Measurements from ENCODE around the gene NADSYN1. TPM values are rescaled to one million over a fixed set of nuclear protein-coding genes. Genes with fewer than 3 reads are reported as not detected.

Gene NADSYN1
- total RNA-seq, 3 donors from 2014 or later (not counting 1 experiment from before 2014, with no cell fraction given): 134 to 156 (median 150) TPM

DNA sequence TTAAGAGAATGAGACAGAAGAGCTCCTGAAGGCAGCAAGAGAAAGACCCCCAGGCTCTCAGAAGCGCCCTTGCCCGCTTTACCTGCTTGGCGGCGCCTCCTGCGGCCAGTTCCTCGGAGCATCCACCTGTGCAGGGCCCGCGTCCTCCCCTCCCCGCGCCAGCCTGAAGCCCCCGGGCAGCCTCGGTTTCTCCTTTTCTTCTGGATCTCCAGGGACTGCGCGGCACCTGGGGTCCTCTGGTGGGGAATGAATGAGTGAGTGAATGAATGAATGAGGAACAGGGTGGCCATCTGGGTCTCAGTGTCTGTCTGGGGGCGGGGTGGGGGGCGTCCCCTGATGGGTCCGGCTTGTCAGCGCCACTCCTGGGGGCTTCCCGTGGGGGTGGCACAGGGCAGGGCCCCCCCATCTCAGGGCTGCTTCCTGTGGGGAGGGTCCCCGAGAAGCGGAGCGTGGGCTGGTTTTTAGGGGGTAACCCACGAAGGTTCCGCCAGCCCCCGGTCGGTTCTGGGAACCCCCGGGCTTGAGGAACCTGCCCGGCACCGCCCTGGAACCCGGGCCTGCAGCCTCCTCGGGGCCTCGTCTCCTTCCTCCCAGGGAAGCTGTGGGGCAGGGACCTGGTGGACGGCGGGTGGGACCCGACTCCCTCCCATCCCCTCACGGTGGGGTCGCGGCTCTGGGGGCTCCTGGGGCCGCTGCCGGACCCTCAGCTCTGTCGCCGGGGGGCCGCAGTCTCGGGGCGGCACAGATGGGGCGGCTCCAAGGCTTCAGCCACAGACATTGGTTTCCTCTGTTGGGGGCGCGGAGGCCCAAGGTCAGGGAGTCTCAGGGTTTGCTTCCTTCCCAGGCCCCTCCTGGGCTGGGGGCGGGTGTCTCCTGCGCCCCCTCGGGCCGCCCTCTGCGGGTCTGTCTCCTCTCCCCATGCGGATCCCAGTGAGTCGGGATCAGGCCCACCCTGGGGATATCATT, 65.8 kb downstream of the NADSYN1 start:
- peaks cover 2 to 4% of the 10 kb centered on the region in 2 donors for H3K9me3 Mint-ChIP-seq
- intact Hi-C loops (cut with micrococcal nuclease): no loop called here
- DNase-seq: no peak
- H3K27me3 Mint-ChIP-seq (ENCODE audit: low read depth in 2 of 2): no peaks in the 10 kb centered on the region
- no peaks in the 10 kb centered on the region for H3K36me3 ChIP-seq (ENCODE audit: control insufficient read depth, insufficient read depth, low read length)
- H3K27ac Mint-ChIP-seq: no peak overlapping the region
- H3K27ac ChIP-seq (ENCODE audit: low read length): no peak overlapping the region
- peaks cover 4% of the 10 kb centered on the region for H3K36me3 Mint-ChIP-seq
- TF ChIP-seq, protein P1, sequence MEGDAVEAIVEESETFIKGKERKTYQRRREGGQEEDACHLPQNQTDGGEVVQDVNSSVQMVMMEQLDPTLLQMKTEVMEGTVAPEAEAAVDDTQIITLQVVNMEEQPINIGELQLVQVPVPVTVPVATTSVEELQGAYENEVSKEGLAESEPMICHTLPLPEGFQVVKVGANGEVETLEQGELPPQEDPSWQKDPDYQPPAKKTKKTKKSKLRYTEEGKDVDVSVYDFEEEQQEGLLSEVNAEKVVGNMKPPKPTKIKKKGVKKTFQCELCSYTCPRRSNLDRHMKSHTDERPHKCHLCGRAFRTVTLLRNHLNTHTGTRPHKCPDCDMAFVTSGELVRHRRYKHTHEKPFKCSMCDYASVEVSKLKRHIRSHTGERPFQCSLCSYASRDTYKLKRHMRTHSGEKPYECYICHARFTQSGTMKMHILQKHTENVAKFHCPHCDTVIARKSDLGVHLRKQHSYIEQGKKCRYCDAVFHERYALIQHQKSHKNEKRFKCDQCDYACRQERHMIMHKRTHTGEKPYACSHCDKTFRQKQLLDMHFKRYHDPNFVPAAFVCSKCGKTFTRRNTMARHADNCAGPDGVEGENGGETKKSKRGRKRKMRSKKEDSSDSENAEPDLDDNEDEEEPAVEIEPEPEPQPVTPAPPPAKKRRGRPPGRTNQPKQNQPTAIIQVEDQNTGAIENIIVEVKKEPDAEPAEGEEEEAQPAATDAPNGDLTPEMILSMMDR (IDR thresholded peaks at IDR 0.05): no peak
- no peaks in the 10 kb centered on the region for H3K4me1 Mint-ChIP-seq
- H3K4me3 ChIP-seq (ENCODE audit: low read length): no peak overlapping the region
- no peaks in the 10 kb centered on the region for H3K27me3 ChIP-seq (ENCODE audit: control insufficient read depth, insufficient read depth, low read length)
- no peak for ATAC-seq
- no peaks in the 10 kb centered on the region for H3K4me1 ChIP-seq (ENCODE audit: control insufficient read depth, insufficient read depth, low read length)
- H3K4me3 Mint-ChIP-seq: no peak overlapping the region
- 96% methylated on average over 53 of the region's 55 CpGs for WGBS (ENCODE audit: insufficient coverage)
- H3K9me3 ChIP-seq (ENCODE audit: control insufficient read depth, insufficient read depth, low read length): no peaks in the 10 kb centered on the region

DNA sequence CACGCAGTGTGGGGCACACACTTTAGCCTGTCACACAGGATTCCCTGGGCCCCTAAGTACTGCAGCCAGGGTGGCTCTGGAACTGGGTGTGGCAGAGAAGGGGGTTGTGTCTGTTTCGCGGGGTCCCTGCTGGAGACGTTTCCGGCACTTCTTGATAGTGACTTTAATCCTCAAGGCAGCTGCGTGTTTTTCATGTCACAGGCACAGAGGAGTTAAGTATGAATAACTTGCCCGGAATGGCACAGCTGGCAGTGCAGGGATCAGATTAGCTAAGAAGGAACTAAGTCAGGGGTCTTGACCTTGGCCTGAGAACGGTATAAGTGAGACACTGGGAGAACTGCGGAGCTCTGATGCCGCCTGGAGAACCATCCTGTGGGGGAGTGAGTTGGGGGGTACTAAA, 66.5 kb downstream of the NADSYN1 start:
- H3K9me3 Mint-ChIP-seq: peaks cover 0 to 2% of the 10 kb centered on the region in 2 donors
- H3K4me1 ChIP-seq (ENCODE audit: control insufficient read depth, insufficient read depth, low read length): no peaks in the 10 kb centered on the region
- intact Hi-C loops (cut with micrococcal nuclease): no loop called here
- H3K4me1 Mint-ChIP-seq: no peaks in the 10 kb centered on the region
- DNase-seq (no peak), ATAC-seq (no peak)
- H3K36me3 ChIP-seq (ENCODE audit: control insufficient read depth, insufficient read depth, low read length): no peaks in the 10 kb centered on the region
- H3K36me3 Mint-ChIP-seq: no peaks in the 10 kb centered on the region
- H3K9me3 ChIP-seq (ENCODE audit: control insufficient read depth, insufficient read depth, low read length): no peaks in the 10 kb centered on the region
- no peaks in the 10 kb centered on the region for H3K27me3 Mint-ChIP-seq (ENCODE audit: low read depth in 2 of 2)
- H3K4me3 ChIP-seq (ENCODE audit: low read length): no peak overlapping the region
- H3K4me3 Mint-ChIP-seq: no peak overlapping the region
- no peak overlapping the region for H3K27ac ChIP-seq (ENCODE audit: low read length)
- H3K27ac Mint-ChIP-seq: no peak overlapping the region
- TF ChIP-seq, protein P1 (IDR thresholded peaks at IDR 0.05): no peak
- 95% methylated on average over 10 of the region's 10 CpGs for WGBS (ENCODE audit: insufficient coverage)
- H3K27me3 ChIP-seq (ENCODE audit: control insufficient read depth, insufficient read depth, low read length): no peaks in the 10 kb centered on the region

DNA sequence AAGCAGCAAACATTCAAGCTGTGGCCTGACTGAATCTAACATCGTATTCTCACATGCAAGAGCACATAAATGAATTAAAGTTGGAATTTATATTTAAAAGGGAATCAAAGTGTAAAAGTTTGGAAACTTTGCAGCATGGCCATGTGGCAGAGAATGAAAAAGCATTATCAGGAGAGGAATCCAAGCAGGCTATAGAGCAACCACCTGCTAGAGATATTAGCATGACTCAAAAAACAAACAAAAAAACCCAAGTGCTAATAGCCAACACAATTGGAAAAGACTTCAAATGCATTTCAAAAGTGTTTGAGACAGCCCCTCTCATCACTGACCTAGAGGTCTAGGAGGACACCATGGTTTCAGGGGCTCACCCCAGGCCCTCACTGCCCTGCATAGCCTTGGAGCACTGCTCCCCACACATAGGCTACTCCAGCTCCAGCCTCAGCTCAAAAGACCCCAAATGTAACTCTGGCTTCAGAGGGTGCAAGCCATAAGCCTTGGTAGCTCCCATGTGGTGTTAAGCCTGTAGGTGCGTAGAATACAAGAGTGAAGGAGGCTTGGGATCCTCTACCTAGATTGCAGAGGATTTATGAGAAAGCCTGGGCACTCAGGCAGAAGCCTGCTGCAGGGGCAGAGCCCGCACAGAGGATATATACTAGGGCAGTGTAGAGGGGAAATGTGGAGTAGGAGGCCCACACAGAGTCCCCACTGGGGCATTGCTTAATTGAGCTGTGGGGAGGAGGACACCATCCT, 72.4 kb downstream of the NADSYN1 start:
- Mint-ChIP-seq H3K36me3 (no peaks in the 10 kb centered on the region), H3K27me3 (ENCODE audit: low read depth in 2 of 2) (peaks cover 4 to 12% of the 10 kb centered on the region in 2 donors), H3K4me1 (no peaks in the 10 kb centered on the region), H3K9me3 (no peaks in the 10 kb centered on the region), H3K27ac (no peak overlapping the region), H3K4me3 (no peak overlapping the region)
- DNase-seq: no peak
- Histone ChIP-seq H3K4me3 (ENCODE audit: low read length) (no peak overlapping the region), H3K27ac (ENCODE audit: low read length) (no peak overlapping the region), H3K27me3 (ENCODE audit: control insufficient read depth, insufficient read depth, low read length) (no peaks in the 10 kb centered on the region), H3K36me3 (ENCODE audit: control insufficient read depth, insufficient read depth, low read length) (no peaks in the 10 kb centered on the region), H3K4me1 (ENCODE audit: control insufficient read depth, insufficient read depth, low read length) (no peaks in the 10 kb centered on the region), H3K9me3 (ENCODE audit: control insufficient read depth, insufficient read depth, low read length) (no peaks in the 10 kb centered on the region)
- WGBS (ENCODE audit: insufficient coverage): 73% methylated on average over 3 of the region's 3 CpGs
- intact Hi-C loops (cut with micrococcal nuclease): no loop called here
- TF ChIP-seq, protein P1 (IDR thresholded peaks at IDR 0.05): no peak
- ATAC-seq: no peak

Data from natural killer cell (primary cell).